H1 (cell line): Measurements from ENCODE around the gene PMM1. TPM values are rescaled to one million over a fixed set of nuclear protein-coding genes. Genes with fewer than 3 reads are reported as not detected.

ENCODE experiments used
- BCL11A ChIP-seq, 2 experiments: IDR thresholded peaks; one replicate each; pipeline ENCODE4 v1.6.1; 2011; ENCODE audit warnings: low read depth in 2 of 2, low read length in 2 of 2, mild to moderate bottlenecking in 2 of 2
- JUN ChIP-seq: IDR thresholded peaks from 2 replicates; pipeline ENCODE4 v1.6.1; 2011; ENCODE audit warnings: low read depth, mild to moderate bottlenecking, improper control_type of control experiment, low read length
- SP2 ChIP-seq: IDR thresholded peaks from 2 replicates; pipeline ENCODE4 v1.6.1; 2012; ENCODE audit warnings: mild to moderate bottlenecking, low read length, inconsistent platforms
- polyA plus RNA-seq, 7 experiments: library from polyadenylated mRNA; depleted of rRNA in 3 of 7; stranded (reverse) in 5 of 7; unstranded in 2 of 7; fragments of >200 nt in 5 of 7; fragments of 200-250 nt in 2 of 7; gene quantifications; 1 replicate in 5 of 7; 2 replicates in 1 of 7; 4 replicates in 1 of 7; pipeline versions ENCODE4 v1.2.1 to v1.2.3, GENCODE V29; 2011 to 2013; ENCODE audit warnings: missing spikeins in 2 of 7, mixed read lengths in 2 of 7
- total RNA-seq: library from RNA; stranded (reverse); fragmentation: NEBNext Ultra II Directional; extraction: Animal tissue kit (Norgen Biotek cat#: 25700); gene quantifications from 2 replicates; pipeline ENCODE4 v1.2.1, GENCODE V29; 2021
- TF ChIP-seq, protein P1 (sequence below): IDR thresholded peaks from 2 replicates; pipeline ENCODE4 v1.6.1; 2012; ENCODE audit warnings: low read length, inconsistent platforms

PMM1 gene
- total and polyA plus RNA-seq, 2 of the 8 experiments (the other 6 are each of a cell fraction or from before 2014, with no cell fraction given): 11.3 to 20.0 TPM

DNA sequence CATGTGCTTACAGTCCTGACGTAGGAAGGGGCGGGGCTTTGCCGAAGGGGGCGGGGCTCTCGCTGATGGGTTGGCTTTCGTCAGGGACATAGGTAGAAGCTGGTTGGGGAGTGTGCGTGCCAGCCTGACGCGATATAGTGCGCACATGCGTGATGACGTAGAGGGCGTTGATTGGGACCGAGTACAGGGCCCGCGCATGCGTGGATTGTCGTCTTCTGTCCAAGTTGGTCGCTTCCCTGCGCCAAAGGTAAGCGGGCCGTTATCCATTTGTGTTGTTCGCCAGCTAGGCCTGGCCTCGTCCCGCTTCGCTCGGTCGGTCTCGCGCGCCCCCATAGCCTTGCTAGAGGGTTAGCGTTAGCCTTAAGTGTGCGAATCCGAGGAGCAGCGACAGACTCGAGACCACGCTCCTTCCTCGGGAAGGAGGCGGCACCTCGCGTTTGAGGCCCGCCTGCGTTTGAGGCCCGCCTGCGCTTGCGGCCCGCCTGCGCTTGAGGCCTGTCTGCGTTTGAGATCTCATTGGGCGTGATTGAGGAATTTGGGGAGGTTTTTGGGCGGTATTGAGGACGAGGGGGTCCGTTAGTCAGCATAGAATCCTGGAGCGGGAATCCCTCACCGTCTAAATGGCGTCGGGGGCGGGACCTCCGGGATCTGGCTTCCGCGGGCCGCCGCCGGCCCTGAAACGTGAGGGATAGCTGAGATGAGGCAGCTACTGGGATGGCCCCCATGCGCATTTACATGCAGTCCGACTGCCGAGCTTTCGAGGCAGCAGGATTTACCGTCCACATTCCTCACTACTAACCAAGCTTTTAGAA is 31.7 kb upstream of the PMM1 start, which contains the start of gene XRCC6 (continued):
- TF ChIP-seq BCL11A (IDR thresholded peaks at IDR 0.05; ENCODE audit: low read depth in 2 of 2, low read length in 2 of 2) (no peak), JUN (no peak), SP2 (no peak)
- TF ChIP-seq, protein P1, sequence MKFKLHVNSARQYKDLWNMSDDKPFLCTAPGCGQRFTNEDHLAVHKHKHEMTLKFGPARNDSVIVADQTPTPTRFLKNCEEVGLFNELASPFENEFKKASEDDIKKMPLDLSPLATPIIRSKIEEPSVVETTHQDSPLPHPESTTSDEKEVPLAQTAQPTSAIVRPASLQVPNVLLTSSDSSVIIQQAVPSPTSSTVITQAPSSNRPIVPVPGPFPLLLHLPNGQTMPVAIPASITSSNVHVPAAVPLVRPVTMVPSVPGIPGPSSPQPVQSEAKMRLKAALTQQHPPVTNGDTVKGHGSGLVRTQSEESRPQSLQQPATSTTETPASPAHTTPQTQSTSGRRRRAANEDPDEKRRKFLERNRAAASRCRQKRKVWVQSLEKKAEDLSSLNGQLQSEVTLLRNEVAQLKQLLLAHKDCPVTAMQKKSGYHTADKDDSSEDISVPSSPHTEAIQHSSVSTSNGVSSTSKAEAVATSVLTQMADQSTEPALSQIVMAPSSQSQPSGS: 0 out of 2 replicates have a peak, but pooled peaks have one; percentile 36
- TF ChIP-seq, all 59 proteins: peak for 20
